ENCODE data around the gene COG3.

The COG3 gene

DNA sequence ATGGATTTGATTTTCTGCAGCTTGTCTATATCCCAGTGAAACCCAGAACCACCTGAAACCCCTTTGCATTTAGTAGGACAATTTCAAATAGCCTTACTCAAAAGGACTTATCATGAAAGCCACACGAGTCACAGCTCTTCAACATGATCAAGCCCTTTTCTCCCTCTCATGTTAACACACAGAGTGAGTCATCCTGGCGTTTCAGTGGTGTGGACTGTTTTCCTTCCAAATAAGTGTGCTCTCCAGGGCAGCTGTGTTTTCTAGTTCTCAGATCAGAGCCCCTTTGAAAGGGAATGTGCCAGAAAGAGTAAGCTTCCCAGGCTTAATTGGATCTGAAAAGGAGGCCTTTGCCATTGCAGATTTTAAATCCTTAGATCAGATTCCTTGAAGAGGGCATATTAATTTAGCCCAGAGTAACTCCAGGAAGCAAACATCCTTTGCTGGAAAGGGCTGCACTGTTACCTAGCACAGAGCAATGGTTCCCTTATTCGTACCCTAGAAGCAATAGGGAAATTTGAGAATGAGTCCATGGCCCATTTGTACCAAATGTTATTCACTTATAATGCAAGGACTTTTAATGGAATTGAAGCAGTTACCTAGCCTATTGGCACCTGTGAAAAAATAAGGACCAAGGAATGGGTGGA, 99.5 kb downstream of the COG3 start:
- TF ChIP-seq, protein P1, sequence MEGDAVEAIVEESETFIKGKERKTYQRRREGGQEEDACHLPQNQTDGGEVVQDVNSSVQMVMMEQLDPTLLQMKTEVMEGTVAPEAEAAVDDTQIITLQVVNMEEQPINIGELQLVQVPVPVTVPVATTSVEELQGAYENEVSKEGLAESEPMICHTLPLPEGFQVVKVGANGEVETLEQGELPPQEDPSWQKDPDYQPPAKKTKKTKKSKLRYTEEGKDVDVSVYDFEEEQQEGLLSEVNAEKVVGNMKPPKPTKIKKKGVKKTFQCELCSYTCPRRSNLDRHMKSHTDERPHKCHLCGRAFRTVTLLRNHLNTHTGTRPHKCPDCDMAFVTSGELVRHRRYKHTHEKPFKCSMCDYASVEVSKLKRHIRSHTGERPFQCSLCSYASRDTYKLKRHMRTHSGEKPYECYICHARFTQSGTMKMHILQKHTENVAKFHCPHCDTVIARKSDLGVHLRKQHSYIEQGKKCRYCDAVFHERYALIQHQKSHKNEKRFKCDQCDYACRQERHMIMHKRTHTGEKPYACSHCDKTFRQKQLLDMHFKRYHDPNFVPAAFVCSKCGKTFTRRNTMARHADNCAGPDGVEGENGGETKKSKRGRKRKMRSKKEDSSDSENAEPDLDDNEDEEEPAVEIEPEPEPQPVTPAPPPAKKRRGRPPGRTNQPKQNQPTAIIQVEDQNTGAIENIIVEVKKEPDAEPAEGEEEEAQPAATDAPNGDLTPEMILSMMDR (IDR thresholded peaks at IDR 0.05; ENCODE audit: control insufficient read depth, extremely low read depth, insufficient read depth): no peak
- DNase-seq (ENCODE audit: low read depth): no peak
- no peak overlapping the region for H3K4me3 ChIP-seq (ENCODE audit: low read depth, low read length)

DNA sequence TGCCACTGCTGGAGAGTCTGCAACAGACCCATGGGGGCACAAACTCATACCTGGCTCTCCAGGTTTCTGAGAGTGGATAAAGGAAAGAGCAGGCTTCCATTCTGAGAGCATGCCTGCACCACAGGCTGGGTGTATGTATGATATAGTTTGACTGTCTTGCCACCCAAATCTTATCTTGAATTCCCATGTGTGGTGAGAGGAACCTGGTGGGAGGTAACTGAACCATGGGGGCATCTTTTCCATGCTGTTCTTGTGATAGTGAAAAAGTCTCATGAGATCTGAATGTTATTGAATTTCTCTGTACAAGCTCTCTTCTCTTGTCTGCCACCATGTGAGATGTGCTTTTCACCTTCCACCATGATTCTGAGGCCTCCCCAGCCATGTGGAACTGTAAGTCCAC, 100.6 kb downstream of the COG3 start:
- TF ChIP-seq, protein P1 (IDR thresholded peaks at IDR 0.05; ENCODE audit: control insufficient read depth, extremely low read depth, insufficient read depth): no peak
- no peak overlapping the region for H3K4me3 ChIP-seq (ENCODE audit: low read depth, low read length)
- DNase-seq (ENCODE audit: low read depth): no peak

DNA sequence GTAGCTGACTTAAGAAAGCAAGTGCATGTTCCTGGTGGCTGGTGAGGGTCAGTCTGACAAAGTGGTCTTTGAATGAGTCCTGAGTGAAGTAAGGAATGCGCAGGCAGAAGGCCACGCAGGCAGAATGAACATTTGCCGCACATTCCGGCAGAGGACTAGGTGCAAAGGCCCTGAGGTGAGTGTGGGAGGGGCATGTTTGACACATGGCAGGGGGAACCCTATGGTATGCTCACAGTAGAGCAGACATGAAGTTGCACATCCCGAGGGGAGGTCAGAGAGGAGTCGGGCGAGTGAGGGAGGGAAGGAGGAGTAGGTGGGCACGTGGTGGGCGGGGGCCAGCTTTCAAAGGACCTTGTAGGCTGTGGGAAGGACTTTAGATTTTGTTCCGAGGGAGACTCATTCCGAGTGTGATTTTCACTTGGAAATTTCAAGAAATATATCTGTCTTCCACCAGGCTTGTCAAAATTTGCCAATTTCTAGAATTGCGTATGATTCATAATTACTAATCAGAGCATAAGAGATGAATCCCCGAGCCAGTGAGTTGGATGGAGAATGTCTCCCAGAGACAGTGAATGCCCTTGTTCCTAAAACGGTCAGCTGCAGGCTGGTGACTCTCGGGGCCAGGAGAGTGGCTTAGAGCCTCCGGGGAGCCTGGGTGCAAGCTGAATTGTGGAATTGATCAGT, 110.5 kb downstream of the COG3 start:
- H3K4me3 ChIP-seq (ENCODE audit: low read depth, low read length): no peak overlapping the region
- TF ChIP-seq, protein P1 (IDR thresholded peaks at IDR 0.05; ENCODE audit: control insufficient read depth, extremely low read depth, insufficient read depth): no peak
- DNase-seq (ENCODE audit: low read depth): no peak

DNA sequence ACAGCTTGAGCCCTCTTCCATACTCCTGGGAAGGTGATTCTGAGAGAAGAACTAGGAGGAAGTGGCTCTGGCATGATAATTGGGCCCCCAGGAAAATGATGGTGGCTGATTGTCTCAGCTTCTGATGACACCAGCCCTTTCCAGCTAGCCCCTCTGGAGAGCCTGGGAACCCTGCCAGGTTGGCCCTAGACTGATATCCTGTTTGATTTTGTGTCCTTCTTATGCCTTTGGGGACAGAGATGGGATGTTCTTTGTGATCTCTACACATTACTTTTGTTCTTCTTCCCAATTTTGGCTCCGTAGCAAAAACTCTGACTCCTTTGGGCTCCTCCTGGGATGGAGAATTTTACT, 111.1 kb downstream of the COG3 start:
- no peak overlapping the region for H3K4me3 ChIP-seq (ENCODE audit: low read depth, low read length)
- no peak for DNase-seq (ENCODE audit: low read depth)
- TF ChIP-seq, protein P1 (IDR thresholded peaks at IDR 0.05; ENCODE audit: control insufficient read depth, extremely low read depth, insufficient read depth): no peak

DNA sequence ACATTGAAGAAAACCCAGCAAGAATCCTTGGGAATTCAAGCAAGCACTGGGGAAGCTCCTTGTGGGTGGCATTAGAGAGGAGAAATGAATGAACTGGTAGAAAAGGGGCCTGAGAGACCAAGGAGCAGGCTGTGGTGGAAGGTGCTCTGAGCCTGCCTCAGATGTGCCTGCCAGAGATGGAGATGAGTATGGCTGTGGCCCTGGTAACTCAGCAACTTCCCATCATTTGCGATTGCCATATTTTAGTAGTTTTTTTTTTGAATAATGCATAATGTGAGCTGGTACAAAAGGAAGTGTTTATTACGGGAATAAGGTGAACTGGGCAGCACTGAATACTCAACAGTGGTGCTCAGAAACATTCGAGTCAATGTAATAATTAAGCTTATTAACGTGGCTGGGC, 111.7 kb downstream of the COG3 start:
- DNase-seq (ENCODE audit: low read depth): no peak
- TF ChIP-seq, protein P1 (IDR thresholded peaks at IDR 0.05; ENCODE audit: control insufficient read depth, extremely low read depth, insufficient read depth): no peak
- H3K4me3 ChIP-seq (ENCODE audit: low read depth, low read length): no peak overlapping the region

DNA sequence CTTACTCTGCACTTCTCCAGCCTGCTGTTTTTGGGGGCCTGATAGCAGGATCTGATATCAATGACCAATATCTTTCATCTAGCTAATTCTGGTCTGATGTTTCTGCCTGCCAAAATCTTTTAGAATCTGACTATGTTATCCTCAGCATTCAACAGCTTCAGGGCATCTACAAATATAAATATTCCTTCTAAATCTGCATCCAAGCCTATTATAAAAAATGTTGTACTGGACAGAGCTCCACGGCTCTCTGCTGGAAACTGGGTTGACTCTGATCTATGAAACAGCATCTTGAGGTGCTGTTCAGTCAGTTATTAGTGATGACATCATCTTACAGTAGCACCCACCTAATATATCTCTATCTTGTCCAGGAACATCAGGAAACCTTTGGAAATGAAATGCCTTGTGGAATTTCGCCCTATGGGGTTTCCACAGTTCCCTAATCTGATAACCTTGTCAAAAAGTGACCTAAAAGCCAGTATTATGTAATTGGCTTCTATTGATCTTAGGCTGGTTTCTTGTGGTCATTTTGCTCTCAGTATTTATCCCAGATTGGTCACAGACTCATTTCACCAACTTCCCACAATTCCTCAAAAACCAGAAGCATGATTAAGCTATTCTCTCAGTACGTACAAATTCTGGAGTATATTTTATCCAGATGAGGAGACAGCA, 117.8 kb downstream of the COG3 start:
- no peak overlapping the region for H3K4me3 ChIP-seq (ENCODE audit: low read depth, low read length)
- no peak for DNase-seq (ENCODE audit: low read depth)
- TF ChIP-seq, protein P1 (IDR thresholded peaks at IDR 0.05; ENCODE audit: control insufficient read depth, extremely low read depth, insufficient read depth): no peak
